Left lobe of liver (tissue), 2 donors: ENCODE measurements around the gene NUP54. TPM values are rescaled to one million over a fixed set of nuclear protein-coding genes. Genes with fewer than 3 reads are reported as not detected.

ENCODE experiments used
- ATAC-seq: fragments of 200-7000 bp; cut with Tn5 transposase; one replicate; pipeline ENCODE4 v1.9.1; 2020; ENCODE audit warnings: mild to moderate bottlenecking, moderate library complexity
- DNase-seq: peaks from one replicate; pipeline ENCODE4 v3.0.0-alpha.2; 2020; ENCODE audit warnings: low spot score
- total RNA-seq: library from RNA; stranded (reverse); gene quantifications from one replicate; pipeline ENCODE4 v1.2.1, GENCODE V29; 2021
- donor health status: DM: no; HTN: no; CAD: no; lungs with moderate emphysema.
- donor health status: DM: no; HTN: yes; CAD: no.

Gene NUP54
- total RNA-seq, 1 donor from 2014 or later: 11.8 TPM

DNA sequence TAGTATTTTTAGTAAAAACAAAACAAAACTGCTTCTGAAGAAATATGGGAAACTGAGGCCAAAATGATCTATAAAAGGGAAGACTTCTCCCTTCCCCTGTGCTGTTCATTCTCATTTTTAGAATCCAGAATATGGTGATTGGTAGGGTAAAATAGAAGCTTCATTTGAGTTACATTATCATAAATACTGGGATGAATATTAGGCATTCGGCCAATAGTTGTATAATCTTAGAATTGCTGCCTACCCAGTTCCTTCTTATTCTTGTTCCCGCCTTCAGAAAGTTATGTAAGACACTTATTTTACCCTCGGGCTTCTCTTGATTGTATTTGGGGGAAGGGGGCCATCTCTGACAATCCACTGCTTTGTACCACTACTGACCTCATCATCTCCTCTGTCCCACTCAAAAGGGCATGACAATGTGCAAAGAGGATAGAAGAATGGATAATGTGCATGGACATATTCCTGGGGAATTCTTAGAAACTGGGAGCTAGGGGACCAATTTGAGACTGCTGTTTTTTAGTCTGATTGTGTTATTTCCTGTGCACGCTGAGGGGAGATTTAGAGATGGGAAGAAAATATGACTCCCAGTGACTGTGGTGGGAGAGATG, 73.1 kb downstream of the NUP54 start:
- DNase-seq (no peak), ATAC-seq (no peak)

DNA sequence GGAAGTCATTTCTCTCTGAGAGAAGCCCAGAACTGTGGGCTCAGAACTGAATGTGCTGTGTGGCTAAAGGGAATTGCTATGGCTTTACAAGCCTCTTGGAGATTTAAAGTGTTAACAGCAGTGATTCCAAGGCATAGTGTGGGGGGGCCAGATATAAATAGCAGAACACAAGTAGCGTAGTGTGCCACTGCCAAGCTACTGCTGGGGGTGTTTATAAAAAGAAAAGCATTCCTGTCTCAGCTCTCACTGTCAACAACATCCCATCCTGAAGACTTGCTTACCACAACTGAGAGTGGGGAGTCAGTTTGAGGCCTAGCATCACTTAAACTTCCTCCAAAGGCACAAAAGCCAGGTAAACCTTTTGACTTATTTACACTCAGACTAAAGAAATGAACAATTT, 73.7 kb downstream of the NUP54 start, which contains the start of gene ART3:
Gene ART3 (plus strand): TSS at position 242 of the 400 bp plus-strand sequence. CDS start 1,181 bp downstream, outside the sequence.
- ATAC-seq (no peak), DNase-seq (no peak)

DNA sequence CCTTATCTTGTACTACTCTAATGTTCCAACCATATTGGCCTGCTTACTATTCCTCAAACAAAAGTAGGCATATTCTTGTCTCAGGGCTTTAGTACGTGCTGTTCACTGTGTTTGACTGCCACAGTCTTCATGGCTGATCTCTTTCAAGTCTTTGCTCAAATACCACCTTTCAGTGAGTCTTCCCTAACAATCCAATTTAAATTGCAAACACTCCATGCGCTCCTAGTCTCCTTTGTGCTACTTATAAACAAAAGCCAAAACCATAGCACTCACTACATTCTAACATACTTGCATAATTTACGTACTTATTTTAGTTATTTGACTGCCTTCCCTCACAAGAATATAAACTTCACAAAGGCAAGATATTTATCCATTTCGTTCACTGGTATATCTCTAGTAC, 75.4 kb downstream of the NUP54 start:
- DNase-seq: no peak
- ATAC-seq: no peak

DNA sequence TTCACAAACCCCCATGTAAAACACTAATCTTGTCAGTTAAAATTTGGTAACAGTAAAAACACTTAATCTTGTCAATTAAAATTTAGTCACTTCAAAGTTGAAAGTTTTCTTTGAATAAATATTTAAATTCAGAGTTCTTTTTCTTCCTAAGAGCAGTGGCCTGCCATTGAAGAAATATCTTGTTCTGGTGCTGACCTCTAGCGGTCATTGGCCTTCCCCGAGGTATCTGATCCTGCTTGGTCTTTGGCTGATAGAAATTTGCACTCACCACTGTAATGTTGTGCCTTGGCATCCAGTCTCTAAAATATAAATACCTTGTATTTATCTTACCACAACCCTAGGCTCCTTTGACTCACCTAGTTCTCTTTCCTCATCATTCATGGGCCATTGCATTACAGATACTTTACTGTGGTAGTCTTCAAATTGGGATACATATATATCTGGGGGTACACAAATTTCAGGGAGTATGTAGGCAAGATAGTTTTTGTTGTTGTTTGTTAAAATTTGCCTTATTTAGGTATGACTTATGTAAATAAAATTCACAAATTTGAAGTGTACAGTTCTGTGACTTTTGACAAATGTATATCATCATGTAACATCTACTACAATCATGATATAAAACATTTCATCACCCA, 80.4 kb downstream of the NUP54 start:
- DNase-seq: peak; percentile 67
- peak; percentile 99 for ATAC-seq

DNA sequence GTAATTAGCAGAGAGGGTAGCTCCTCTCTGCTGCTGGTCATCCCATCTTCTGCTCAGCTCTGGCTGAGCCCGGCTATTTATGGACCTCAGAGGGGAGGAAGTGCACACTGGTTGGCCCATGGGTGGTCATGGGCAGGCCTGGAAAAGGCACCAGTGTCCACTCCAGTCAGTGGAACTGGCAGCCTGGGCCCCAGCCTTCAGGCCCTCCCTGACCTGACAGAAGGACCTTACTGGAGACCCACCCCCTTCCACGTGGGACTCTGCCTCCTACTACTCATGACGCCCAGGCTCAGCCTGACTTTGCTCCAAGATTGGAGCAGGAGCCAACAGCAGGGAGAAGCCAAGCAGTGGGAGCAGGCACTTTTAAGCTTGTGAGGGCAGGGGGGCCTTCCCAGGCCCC, 81.7 kb downstream of the NUP54 start:
- DNase-seq (no peak), ATAC-seq (no peak)

Other genes starting within 250 kb of the NUP54 start
- gene PPEF2, start 245.9 kb downstream of the NUP54 start, total RNA-seq: 0.05 TPM
- gene NAAA, start 207.4 kb downstream of the NUP54 start, total RNA-seq: 33.2 TPM
- 10.8 TPM for gene SDAD1, start 157.5 kb downstream of the NUP54 start, total RNA-seq
- gene CXCL9, start 140.9 kb downstream of the NUP54 start, total RNA-seq: 0.10 TPM
- gene CXCL10, start 124.9 kb downstream of the NUP54 start, total RNA-seq: 0.15 TPM
- not detected for gene CXCL11, start 112.3 kb downstream of the NUP54 start, total RNA-seq
- gene ART3, start 73.7 kb downstream of the NUP54 start, total RNA-seq: not detected
- 104 TPM for gene SCARB2, start 65.4 kb upstream of the NUP54 start, total RNA-seq
- 3.3 TPM for gene FAM47E, start 103.3 kb upstream of the NUP54 start, total RNA-seq
- 18.3 TPM for gene STBD1, start 158.3 kb upstream of the NUP54 start, total RNA-seq